GM19099 (cell line): ENCODE results near the gene TBCCD1.

Experiments
- POLR2A ChIP-seq: IDR thresholded peaks from 3 replicates; pipeline ENCODE4 v1.6.1; 2011; ENCODE audit warnings: low read depth; ENCODE audit not compliant: insufficient read length; ENCODE audit errors: extremely low read depth

TBCCD1 gene

DNA sequence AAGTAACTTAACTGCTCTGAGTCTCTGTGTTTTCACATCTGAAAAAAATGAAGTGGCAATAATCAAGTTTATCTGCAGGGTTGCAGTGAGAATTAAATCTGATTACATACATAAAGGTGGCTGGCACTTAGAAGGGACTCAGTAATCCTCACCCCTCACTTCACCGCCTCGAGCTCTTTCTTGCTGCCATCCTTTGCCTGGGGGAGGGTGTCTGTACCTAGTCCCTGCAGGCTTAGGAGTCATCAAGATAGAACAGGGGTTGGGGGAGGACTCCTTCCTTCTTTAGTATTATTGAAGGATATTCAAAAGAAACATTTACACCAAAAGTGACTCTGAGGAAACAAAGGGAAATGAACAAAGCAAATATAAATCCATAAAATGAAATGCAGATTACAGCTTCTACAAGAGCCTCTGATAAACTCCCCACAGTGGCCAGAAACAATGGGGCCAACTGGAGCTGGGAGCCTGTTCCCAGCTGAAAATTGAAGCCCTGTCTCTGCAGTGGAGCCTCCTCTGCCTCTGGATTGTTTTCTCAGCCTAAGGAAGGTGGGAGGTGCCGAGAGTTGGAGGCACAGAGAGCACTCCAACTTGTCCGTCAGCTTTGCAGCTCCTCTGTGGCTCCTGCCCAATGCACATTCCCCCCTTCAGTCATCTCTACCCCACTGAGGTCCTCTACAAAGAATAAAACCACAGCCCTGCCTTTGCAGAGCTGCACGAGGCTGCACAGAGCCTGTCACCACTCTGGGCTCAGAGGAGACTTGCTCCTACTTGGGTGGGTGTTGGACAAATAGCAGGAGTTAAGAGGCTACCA lies 64.8 kb downstream of the TBCCD1 start:
- no peak for TF ChIP-seq POLR2A

DNA sequence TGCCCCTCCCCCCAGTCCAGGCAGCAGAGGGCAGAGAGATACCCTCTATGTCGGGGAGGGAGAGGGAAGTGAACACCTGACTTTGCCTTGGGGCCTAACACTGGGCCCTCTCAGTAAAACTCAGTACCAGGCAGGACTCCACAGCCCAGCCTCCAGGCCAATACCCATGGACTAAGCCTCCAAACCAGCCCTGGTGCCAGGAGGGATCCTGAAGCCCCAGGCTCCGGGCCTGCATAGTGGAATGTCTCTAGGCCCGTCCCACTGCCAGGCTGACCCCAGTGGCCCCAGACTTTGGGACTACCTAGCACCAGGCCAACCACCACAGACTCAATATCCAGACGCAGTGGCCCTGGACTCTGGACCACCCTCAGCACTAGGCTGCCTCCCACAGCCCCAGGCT lies 69.5 kb downstream of the TBCCD1 start:
- TF ChIP-seq POLR2A, result no peak

DNA sequence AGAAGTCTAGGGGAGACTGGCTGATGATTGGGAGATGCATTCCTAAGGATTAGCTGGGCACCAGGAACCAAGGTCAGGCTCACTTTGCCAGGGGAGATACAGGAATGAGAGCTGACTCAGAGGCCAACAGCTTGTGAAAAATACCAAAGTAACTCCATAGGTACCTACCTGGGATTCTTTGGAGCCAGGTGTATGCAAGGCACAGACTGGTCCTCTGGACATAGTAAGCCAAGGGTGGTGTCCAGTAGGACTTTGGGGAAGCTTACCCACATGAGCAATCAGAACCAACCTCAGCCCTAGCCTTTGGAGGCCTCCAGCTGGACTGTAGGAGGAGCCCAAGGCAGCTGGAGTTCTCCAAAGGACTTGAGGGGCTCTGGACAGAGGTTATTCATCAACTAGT lies 70.5 kb downstream of the TBCCD1 start:
- TF ChIP-seq POLR2A, result no peak
